SU-DHL-6 (cell line): ENCODE measurements around the gene POP4.

ENCODE experiments used
- H2AFZ ChIP-seq: fragments of 200-600 bp; sonication (generic); 2 replicates; pipeline ENCODE4 v1.6.1; 2014; ENCODE audit warnings: low read depth, mild to moderate bottlenecking, moderate library complexity, mixed read lengths, antibody characterized with exemption, low read length; ENCODE audit not compliant: severe bottlenecking
- H3F3A ChIP-seq: fragments of 200-600 bp; shearing (Covaris generic); 2 replicates; pipeline ENCODE4 v1.6.0; 2016; ENCODE audit warnings: antibody characterized with exemption, mild to moderate bottlenecking; ENCODE audit not compliant: insufficient read depth
- H3K27ac ChIP-seq: fragments of 200-600 bp; sonication (generic); 2 replicates; pipeline ENCODE4 v1.5.1; 2016; ENCODE audit warnings: low read depth, mild to moderate bottlenecking, low read length, moderate library complexity, mixed read lengths
- H3K27me3 ChIP-seq: fragments of 200-600 bp; sonication (generic), shearing (Covaris generic); 2 replicates; pipeline ENCODE4 v1.6.0; 2014; ENCODE audit warnings: mild to moderate bottlenecking, low read length
- H3K36me3 ChIP-seq: fragments of 200-600 bp; sonication (generic); 2 replicates; pipeline ENCODE4 v1.6.1; 2014; ENCODE audit warnings: mild to moderate bottlenecking, low read length, mixed read lengths
- H3K4me2 ChIP-seq: fragments of 300-600, 200-600 bp; shearing (Covaris generic), sonication (generic); 2 replicates; pipeline ENCODE4 v1.6.0; 2014; ENCODE audit warnings: low read length, low read depth, mild to moderate bottlenecking; ENCODE audit not compliant: poor library complexity, severe bottlenecking
- H3K4me3 ChIP-seq: fragments of 200-600 bp; sonication (generic); 2 replicates; pipeline ENCODE4 v1.5.1; 2014; ENCODE audit warnings: antibody characterized with exemption, low read length, mild to moderate bottlenecking, mixed read lengths; ENCODE audit not compliant: insufficient read depth, poor library complexity, severe bottlenecking
- H3K79me2 ChIP-seq: fragments of 200-600 bp; sonication (generic); 2 replicates; pipeline ENCODE4 v1.6.1; 2014; ENCODE audit warnings: mild to moderate bottlenecking, low read length, moderate library complexity; ENCODE audit not compliant: insufficient read depth
- H3K9ac ChIP-seq: fragments of 200-600 bp; sonication (generic); 2 replicates; pipeline ENCODE4 v1.7.0; 2014; ENCODE audit warnings: mild to moderate bottlenecking, low read length
- H3K9me2 ChIP-seq: fragments of 200-600 bp; sonication (generic); replicated peaks from 2 replicates; pipeline ENCODE4 v1.6.1; 2014; ENCODE audit warnings: low read length; ENCODE audit not compliant: insufficient read depth
- H3K9me3 ChIP-seq: fragments of 200-600 bp; sonication (generic); 2 replicates; pipeline ENCODE4 v1.6.1; 2014; ENCODE audit warnings: low read length, mixed read lengths; ENCODE audit not compliant: insufficient read depth
- H4K20me1 ChIP-seq: fragments of 200-600 bp; sonication (generic); 2 replicates; pipeline ENCODE4 v1.6.1; 2014; ENCODE audit warnings: low read depth, mild to moderate bottlenecking, antibody characterized with exemption, low read length, moderate library complexity, mixed read lengths
- EZH2phosphoT487 ChIP-seq: fragments of 200-600 bp; sonication (generic), shearing (Covaris generic); conservative IDR thresholded peaks from 2 replicates; pipeline ENCODE4 v1.6.1; 2018; ENCODE audit warnings: mild to moderate bottlenecking, antibody characterized with exemption, low read length, moderate library complexity, mixed read lengths
- TF ChIP-seq, protein P1 (sequence below): fragments of 200-600 bp; sonication (generic); IDR thresholded peaks from one replicate; pipeline ENCODE4 v1.5.1; 2017; ENCODE audit warnings: antibody characterized with exemption, mild to moderate bottlenecking, low read length, moderate library complexity; ENCODE audit not compliant: insufficient read depth, poor library complexity, severe bottlenecking

POP4 gene

DNA sequence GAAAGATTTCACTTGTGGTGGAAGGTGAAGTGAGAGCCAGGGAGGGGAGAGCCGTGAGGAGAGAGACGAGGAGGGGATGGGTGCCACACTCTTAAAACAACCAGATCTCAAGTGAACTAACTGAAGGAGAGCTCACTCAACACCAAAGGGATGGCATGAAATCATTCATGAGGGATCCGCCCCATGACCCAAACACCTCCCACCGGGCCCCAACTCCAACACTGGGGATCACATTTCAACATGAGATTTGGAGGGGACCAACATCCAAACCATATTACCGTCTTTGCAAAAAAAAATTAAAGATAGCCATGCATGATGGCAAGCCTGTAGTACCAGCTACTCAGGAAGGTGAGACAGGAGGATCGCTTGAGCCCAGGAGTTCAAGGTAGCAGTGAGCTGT is 34.9 kb upstream of the POP4 start:
- H3K4me3 ChIP-seq: no peak overlapping the region
- H2AFZ ChIP-seq: no peak overlapping the region
- H3K4me2 ChIP-seq: no peak overlapping the region
- TF ChIP-seq EZH2phosphoT487: no peak
- TF ChIP-seq, protein P1, sequence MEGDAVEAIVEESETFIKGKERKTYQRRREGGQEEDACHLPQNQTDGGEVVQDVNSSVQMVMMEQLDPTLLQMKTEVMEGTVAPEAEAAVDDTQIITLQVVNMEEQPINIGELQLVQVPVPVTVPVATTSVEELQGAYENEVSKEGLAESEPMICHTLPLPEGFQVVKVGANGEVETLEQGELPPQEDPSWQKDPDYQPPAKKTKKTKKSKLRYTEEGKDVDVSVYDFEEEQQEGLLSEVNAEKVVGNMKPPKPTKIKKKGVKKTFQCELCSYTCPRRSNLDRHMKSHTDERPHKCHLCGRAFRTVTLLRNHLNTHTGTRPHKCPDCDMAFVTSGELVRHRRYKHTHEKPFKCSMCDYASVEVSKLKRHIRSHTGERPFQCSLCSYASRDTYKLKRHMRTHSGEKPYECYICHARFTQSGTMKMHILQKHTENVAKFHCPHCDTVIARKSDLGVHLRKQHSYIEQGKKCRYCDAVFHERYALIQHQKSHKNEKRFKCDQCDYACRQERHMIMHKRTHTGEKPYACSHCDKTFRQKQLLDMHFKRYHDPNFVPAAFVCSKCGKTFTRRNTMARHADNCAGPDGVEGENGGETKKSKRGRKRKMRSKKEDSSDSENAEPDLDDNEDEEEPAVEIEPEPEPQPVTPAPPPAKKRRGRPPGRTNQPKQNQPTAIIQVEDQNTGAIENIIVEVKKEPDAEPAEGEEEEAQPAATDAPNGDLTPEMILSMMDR: no peak
- no peak overlapping the region for H3K27ac ChIP-seq
- no peaks in the 10 kb centered on the region for H3F3A ChIP-seq
- no peaks in the 10 kb centered on the region for H3K9me2 ChIP-seq
- no peaks in the 10 kb centered on the region for H4K20me1 ChIP-seq
- H3K27me3 ChIP-seq: no peaks in the 10 kb centered on the region
- no peaks in the 10 kb centered on the region for H3K9me3 ChIP-seq
- no peak overlapping the region for H3K9ac ChIP-seq
- H3K79me2 ChIP-seq: no peaks in the 10 kb centered on the region
- H3K36me3 ChIP-seq: no peaks in the 10 kb centered on the region

DNA sequence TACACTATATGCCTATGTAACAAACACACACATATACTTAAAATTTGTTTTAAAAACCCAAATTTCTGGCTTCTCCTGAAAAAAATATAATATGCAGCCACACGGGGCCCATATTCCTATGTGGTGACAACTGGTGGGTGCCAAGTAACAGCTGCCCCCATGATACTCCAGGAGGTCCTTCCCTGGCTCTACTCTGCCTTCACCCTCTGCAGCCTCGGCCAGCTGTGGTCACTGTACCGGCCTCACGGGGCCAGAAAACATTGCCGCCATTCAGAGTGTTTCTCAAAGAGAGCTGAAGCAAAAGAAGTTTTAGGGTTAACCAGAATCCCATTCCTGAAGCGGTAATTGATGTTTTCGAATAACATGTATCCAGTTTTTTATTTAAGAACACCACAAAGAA is 32.6 kb upstream of the POP4 start:
- H3K9me2 ChIP-seq: no peaks in the 10 kb centered on the region

DNA sequence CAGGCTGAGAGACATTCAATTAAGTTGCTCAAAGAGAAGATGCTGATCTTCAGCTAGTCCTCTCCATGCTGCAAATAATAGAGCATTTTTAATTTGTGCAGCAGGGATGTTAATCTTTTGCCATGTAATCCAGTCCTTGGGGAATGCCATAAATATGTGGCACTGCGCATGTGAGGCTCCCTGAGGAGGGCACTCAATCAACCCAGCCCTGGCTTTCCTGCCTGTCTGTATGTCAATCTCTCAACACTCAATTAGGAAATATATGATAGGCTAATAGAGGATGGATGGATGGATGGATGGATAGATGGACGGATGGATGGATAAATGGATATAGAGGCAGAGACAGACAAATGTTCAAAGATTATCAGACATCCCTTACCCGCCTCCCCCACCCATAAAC is 31.6 kb upstream of the POP4 start:
- H3F3A ChIP-seq: no peaks in the 10 kb centered on the region
- no peak overlapping the region for H3K4me3 ChIP-seq
- H4K20me1 ChIP-seq: no peaks in the 10 kb centered on the region
- TF ChIP-seq, protein P1: no peak
- TF ChIP-seq EZH2phosphoT487: no peak
- H3K9me3 ChIP-seq: no peaks in the 10 kb centered on the region
- H3K4me2 ChIP-seq: no peak overlapping the region
- H3K9ac ChIP-seq: no peak overlapping the region
- no peaks in the 10 kb centered on the region for H3K36me3 ChIP-seq
- no peaks in the 10 kb centered on the region for H3K27me3 ChIP-seq
- no peaks in the 10 kb centered on the region for H3K9me2 ChIP-seq
- H2AFZ ChIP-seq: no peak overlapping the region
- no peaks in the 10 kb centered on the region for H3K79me2 ChIP-seq
- no peak overlapping the region for H3K27ac ChIP-seq

More for the DNA sequence above, 32.6 kb upstream of the POP4 start:
- no peaks in the 10 kb centered on the region for H4K20me1 ChIP-seq
- no peaks in the 10 kb centered on the region for H3K36me3 ChIP-seq
- no peaks in the 10 kb centered on the region for H3F3A ChIP-seq
- H2AFZ ChIP-seq: no peak overlapping the region
- no peaks in the 10 kb centered on the region for H3K9me3 ChIP-seq
- no peak overlapping the region for H3K9ac ChIP-seq
- H3K4me2 ChIP-seq: no peak overlapping the region
- H3K27ac ChIP-seq: no peak overlapping the region
- no peaks in the 10 kb centered on the region for H3K27me3 ChIP-seq
- TF ChIP-seq EZH2phosphoT487: no peak
- TF ChIP-seq, protein P1: no peak
- H3K79me2 ChIP-seq: no peaks in the 10 kb centered on the region
- no peak overlapping the region for H3K4me3 ChIP-seq

DNA sequence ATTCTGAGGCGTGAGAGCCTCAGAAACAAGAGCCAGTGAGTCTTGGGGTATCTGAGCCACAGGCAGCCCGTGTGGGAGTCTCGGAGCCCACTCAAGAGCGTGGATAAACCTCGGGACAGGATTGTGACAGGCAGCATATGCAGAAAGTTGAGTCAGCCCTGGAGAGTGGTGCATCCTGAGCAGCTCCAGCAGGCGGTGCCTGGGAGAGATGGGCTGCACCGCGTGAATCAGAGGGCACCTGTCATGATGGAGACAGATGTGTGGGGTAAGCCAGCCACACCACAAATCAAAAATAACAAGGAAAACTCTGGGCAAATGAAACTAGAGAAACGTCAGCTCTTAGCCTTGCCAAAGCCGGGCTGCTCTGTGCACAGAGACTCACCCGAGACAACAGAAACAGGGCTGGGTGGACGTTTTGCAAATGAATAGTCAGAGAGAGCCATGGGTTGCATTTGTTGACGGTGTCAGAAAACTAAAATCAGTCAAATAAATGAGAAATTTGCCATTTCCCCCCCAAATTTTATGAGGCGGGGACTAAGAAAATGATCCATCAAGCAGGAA is 30.0 kb upstream of the POP4 start:
- Histone ChIP-seq H3K9me2 (no peaks in the 10 kb centered on the region), H3K36me3 (no peaks in the 10 kb centered on the region), H3K9ac (no peak overlapping the region), H3K27me3 (no peaks in the 10 kb centered on the region), H3K4me2 (no peak overlapping the region), H3K9me3 (no peaks in the 10 kb centered on the region), H3K27ac (no peak overlapping the region), H2AFZ (no peak overlapping the region), H4K20me1 (no peaks in the 10 kb centered on the region), H3K79me2 (no peaks in the 10 kb centered on the region), H3K4me3 (no peak overlapping the region), H3F3A (no peaks in the 10 kb centered on the region)
- TF ChIP-seq, protein P1: no peak
- no peak for TF ChIP-seq EZH2phosphoT487
